ENCODE data around the gene LGALS7B.

DNA sequence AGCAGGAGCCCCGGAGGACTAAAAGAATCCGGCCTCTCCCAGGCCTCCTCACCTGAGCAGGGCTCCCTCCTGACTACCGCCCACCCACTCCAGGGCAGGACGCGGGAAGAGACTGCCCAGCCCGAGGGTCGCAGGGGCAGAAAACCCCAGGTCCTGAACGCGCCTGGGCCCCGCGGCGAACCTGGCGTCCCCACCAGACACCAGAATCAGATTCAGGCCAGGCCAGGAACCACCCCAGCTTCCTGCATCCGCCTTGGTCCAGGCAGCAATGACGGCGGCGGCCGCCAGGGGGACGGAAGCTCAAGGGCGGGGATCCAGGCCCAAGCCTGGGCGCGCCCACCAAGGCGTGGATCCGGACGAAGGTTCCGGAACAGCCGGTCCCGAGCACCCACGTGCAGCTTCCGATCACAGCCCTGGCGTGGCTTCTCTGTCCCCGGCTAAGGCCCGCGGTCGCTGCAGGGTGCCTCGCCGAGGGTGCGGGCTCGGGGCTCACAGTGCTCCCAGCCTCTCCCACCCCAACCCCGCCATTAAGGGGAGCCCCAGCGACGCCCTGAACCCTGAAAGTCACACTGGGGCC, 19.3 kb upstream of the LGALS7B start:
- TF ChIP-seq CTCF (IDR thresholded peaks at IDR 0.05; ENCODE audit: insufficient read depth, low read depth, low read length) (peak; percentile 21), EZH2 (IDR thresholded peaks at IDR 0.05; ENCODE audit: insufficient read depth, low read length) (no peak)
